Ovary (tissue), 9 donors: ENCODE data around the gene FGF12. TPM values are rescaled to one million over a fixed set of nuclear protein-coding genes. Genes with fewer than 3 reads are reported as not detected.
A peak's percentile ranks its signal among the peaks of the same experiment; 100 is the strongest.

Experiments used
- DNase-seq, 5 donors: peaks; one replicate each; pipeline ENCODE4 v3.0.0-alpha.2; 2019 to 2020
- H3K27ac ChIP-seq, 2 donors: fragments of 200-600 bp; one replicate each; pipeline versions ENCODE4 v1.5.1 to v1.8.0; 2019 to 2022
- H3K27me3 ChIP-seq: fragments of 200-600 bp; one replicate; pipeline ENCODE4 v1.8.0; 2022
- H3K36me3 ChIP-seq: fragments of 200-600 bp; sonication (generic); one replicate; pipeline ENCODE4 v1.5.1; 2019
- H3K4me1 ChIP-seq: one replicate; pipeline ENCODE4 v1.8.1; 2013; ENCODE audit warnings: mild to moderate bottlenecking, moderate library complexity; ENCODE audit not compliant: insufficient read depth
- H3K4me3 ChIP-seq: fragments of 200-600 bp; sonication (generic); one replicate; pipeline ENCODE4 v1.5.1; 2017
- H3K9me3 ChIP-seq, 2 donors: fragments of 200-600 bp in 1 of 2; sonication (generic) in 1 of 2; one replicate each; pipeline versions ENCODE4 v1.5.1 to v1.8.1; 2013 to 2019; ENCODE audit warnings: mild to moderate bottlenecking in 1 of 2, moderate library complexity in 1 of 2
- CTCF ChIP-seq, 3 donors: fragments of 450-650 bp in 2 of 3; fragments of 200-600 bp in 1 of 3; IDR thresholded peaks; one replicate each; pipeline versions ENCODE4 v1.5.1 to v1.8.0; 2016 to 2022; ENCODE audit warnings: antibody characterized with exemption in 3 of 3, mild to moderate bottlenecking in 1 of 3
- EP300 ChIP-seq: sonication (generic); formaldehyde crosslinking; IDR thresholded peaks from one replicate; pipeline ENCODE4 v1.6.1; 2017; ENCODE audit warnings: antibody characterized with exemption
- POLR2A ChIP-seq: fragments of 450-650 bp; IDR thresholded peaks from one replicate; pipeline ENCODE4 v1.6.1; 2017; ENCODE audit warnings: antibody characterized with exemption, mild to moderate bottlenecking, moderate library complexity
- WGBS, 3 donors: extraction: QIAGEN DNeasy Blood & Tissue Kit in 1 of 3; methylation state at CpG; one replicate each; pipeline versions ENCODE4 v1.1.5 to v1.1.7; 2013 to 2017; 5-methylcytosine and 5-hydroxymethylcytosine counted together
- intact Hi-C, 4 donors: fragments of 100-400 bp; cut with DNase I; formaldehyde crosslinking; loops; one replicate each; pipeline versions ENCODE4 v1.11.0 to v1.15.1; 2022 to 2023
- polyA plus RNA-seq, 2 donors: library from polyadenylated mRNA; stranded (reverse); fragments of 200-250 nt in 1 of 2; fragments of 350-450 nt in 1 of 2; fragmentation: Illumina TruSeq in 1 of 2; extraction: RNeasy Lipid Tissue Mini Kit (QIAGEN cat#74804) in 1 of 2; gene quantifications; one replicate each; pipeline ENCODE4 v1.2.3, GENCODE V29; 2013 to 2014
- total RNA-seq, 7 donors: library from RNA; depleted of rRNA in 2 of 7; stranded (reverse); fragments of >200 nt in 2 of 7; fragmentation: NEBNext Ultra II Directional in 3 of 7; extraction: Animal tissue kit (Norgen Biotek cat#: 25700) in 3 of 7; gene quantifications; one replicate each; pipeline versions ENCODE4 v1.1.0 to v1.2.4, GENCODE V29; 2016 to 2023
- donor health status: DM: no; HTN: no; CAD: no; lungs with moderate emphysema.
- donor health status: DM: no; HTN: no; CAD: no.
- donor health status: Bipolar disorder and iron deficiency.
- donor health status: DM: yes; HTN: yes; CAD: no.
- donor health status: DM: no; HTN: no; CAD: no.
- donor health status: DM: yes; HTN: yes; CAD: no.

The FGF12 gene
- total and polyA plus RNA-seq, 9 donors: 0.24 to 4.0 (median 1.7) TPM

- DNase-seq: peak; percentile 30 to 76 (median 63)
- Histone ChIP-seq H3K4me3 (no peak overlapping the region), H3K9me3 (no peaks in the 10 kb centered on the region), H3K27ac (no peak overlapping the region), H3K4me1 (no peaks in the 10 kb centered on the region), H3K27me3 (no peaks in the 10 kb centered on the region), H3K36me3 (no peaks in the 10 kb centered on the region)
- TF ChIP-seq CTCF (IDR thresholded peaks at IDR 0.05) (peak; percentile 61 to 92 (median 84)), POLR2A (no peak)
- 8 to 13% (median 11%) methylated on average over 12 of the region's 12 CpGs for WGBS, 3 donors
- intact Hi-C loops: loop anchor here in 2 of 4 donors (5.0 to 10.0 kb wide), 2 partner anchors 1027 to 1029 kb away; no protein-coding TSS in a partner anchor
Measured at GRCh38 chr3:192444096-192444790, 283.1 kb downstream of the FGF12 start.

- intact Hi-C loops: no loop called here
- no peaks in the 10 kb centered on the region for H3K27me3 ChIP-seq
- no peaks in the 10 kb centered on the region for H3K9me3 ChIP-seq
- WGBS, 3 donors: 75 to 78% (median 76%) methylated on average over 3 of the region's 3 CpGs
- no peak for DNase-seq
- H3K27ac ChIP-seq: no peak overlapping the region
- no peak overlapping the region for H3K4me3 ChIP-seq
- TF ChIP-seq EP300 (no peak), CTCF (IDR thresholded peaks at IDR 0.05) (no peak), POLR2A (no peak)
- no peaks in the 10 kb centered on the region for H3K36me3 ChIP-seq
- no peaks in the 10 kb centered on the region for H3K4me1 ChIP-seq
Measured at GRCh38 chr3:192435241-192435640, 292.1 kb downstream of the FGF12 start.

- 56 to 78% (median 64%) methylated on average over 2 of the region's 2 CpGs for WGBS, 3 donors
- no peaks in the 10 kb centered on the region for H3K27me3 ChIP-seq
- no peak for DNase-seq
- no peaks in the 10 kb centered on the region for H3K4me1 ChIP-seq
- H3K36me3 ChIP-seq: no peaks in the 10 kb centered on the region
- no peak overlapping the region for H3K27ac ChIP-seq
- H3K9me3 ChIP-seq: no peaks in the 10 kb centered on the region
- intact Hi-C loops: no loop called here
- TF ChIP-seq EP300 (no peak), CTCF (IDR thresholded peaks at IDR 0.05) (no peak), POLR2A (no peak)
- no peak overlapping the region for H3K4me3 ChIP-seq
Measured at GRCh38 chr3:192434186-192434585, 293.2 kb downstream of the FGF12 start.

- TF ChIP-seq EP300 (no peak), CTCF (IDR thresholded peaks at IDR 0.05) (no peak)
- H3K27ac ChIP-seq: no peak overlapping the region
- no peak for DNase-seq
- no peaks in the 10 kb centered on the region for H3K9me3 ChIP-seq
- WGBS, 3 donors: 24 to 48% (median 30%) methylated on average over 5 of the region's 5 CpGs
- H3K36me3 ChIP-seq: no peaks in the 10 kb centered on the region
- no peaks in the 10 kb centered on the region for H3K4me1 ChIP-seq
- intact Hi-C loops: no loop called here
- H3K4me3 ChIP-seq: no peak overlapping the region
- H3K27me3 ChIP-seq: no peaks in the 10 kb centered on the region
Measured at GRCh38 chr3:192433704-192434103, 293.6 kb downstream of the FGF12 start.
